PC-9 (cell line): ENCODE data around the gene ACACA.

Experiments
- CTCF ChIP-seq: fragments of 200-600 bp; sonication (generic); conservative IDR thresholded peaks from 2 replicates; pipeline ENCODE4 v1.6.1; 2017; ENCODE audit warnings: mixed run types, antibody characterized with exemption, mild to moderate bottlenecking, moderate library complexity
- EZH2 ChIP-seq: fragments of 200-600 bp; sonication (generic); IDR thresholded peaks from 2 replicates; pipeline ENCODE4 v1.8.0; 2017; ENCODE audit warnings: antibody characterized with exemption, low read depth

- no peak for TF ChIP-seq CTCF
- no peak for TF ChIP-seq EZH2
Measured at GRCh38 chr17:37051381-37051780, 355.3 kb downstream of the ACACA start.
